K562 treated with DMSO at 1 percent for 48 hours (cell line): ENCODE measurements around the gene HTR2C. TPM values are rescaled to one million over a fixed set of nuclear protein-coding genes. Genes with fewer than 3 reads are reported as not detected.

Experiments
- total RNA-seq: library from RNA; unstranded; fragments of 300-600 nt; gene quantifications from 2 replicates; pipeline ENCODE4 v1.2.3, GENCODE V29; 2022; ENCODE audit warnings: low replicate concordance; ENCODE audit errors: extremely low read depth

Gene HTR2C
- total RNA-seq: not detected in 2 replicates

DNA sequence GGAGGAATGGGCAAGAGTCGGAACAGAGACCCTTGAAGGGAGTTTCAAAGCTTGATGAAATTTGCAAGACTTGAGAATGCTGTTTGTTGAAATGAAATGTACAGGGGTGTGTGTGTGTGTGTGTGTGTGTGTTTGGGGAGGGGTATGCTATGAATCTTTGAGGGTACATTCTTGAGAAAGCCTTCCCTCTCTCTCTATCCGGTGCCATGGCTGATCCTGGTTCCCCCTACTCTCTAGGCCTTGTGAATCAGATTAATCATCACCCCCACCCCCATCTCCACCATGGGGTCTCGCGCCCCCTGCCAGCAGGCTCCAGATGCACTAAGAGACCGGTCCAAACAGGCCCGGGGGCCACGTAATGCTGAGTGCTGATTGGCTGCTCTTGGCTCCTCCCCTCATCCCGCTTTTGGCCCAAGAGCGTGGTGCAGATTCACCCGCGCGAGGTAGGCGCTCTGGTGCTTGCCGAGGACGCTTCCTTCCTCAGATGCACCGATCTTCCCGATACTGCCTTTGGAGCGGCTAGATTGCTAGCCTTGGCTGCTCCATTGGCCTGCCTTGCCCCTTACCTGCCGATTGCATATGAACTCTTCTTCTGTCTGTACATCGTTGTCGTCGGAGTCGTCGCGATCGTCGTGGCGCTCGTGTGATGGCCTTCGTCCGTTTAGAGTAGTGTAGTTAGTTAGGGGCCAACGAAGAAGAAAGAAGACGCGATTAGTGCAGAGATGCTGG is at the start of gene HTR2C:
HTR2C (plus strand) TSS at position 441 of the 729 bp plus-strand sequence. CDS start 142,851 bp downstream, outside the sequence.

